Midbrain (tissue), 1 donor: ENCODE data around the gene CILP2.

Experiments used
- DNase-seq: peaks from one replicate; lab custom pipeline; 2025; lab: John Stamatoyannopoulos, UW

The CILP2 gene

GRCh38 chr19:19544954-19545591 lies 7.0 kb downstream of the CILP2 start:
- DNase-seq = no peak

- no peak for DNase-seq
These were observed 7.6 kb downstream of the CILP2 start for GRCh38 chr19:19545707-19546106.

- DNase-seq = no peak
These were observed 8.7 kb downstream of the CILP2 start for GRCh38 chr19:19546751-19547162.

- DNase-seq = no peak
These were observed 9.7 kb downstream of the CILP2 start for GRCh38 chr19:19547674-19548336.

- DNase-seq = no peak
These were observed 11.1 kb downstream of the CILP2 start for GRCh38 chr19:19548915-19549759.

- no peak for DNase-seq
These were observed 11.9 kb downstream of the CILP2 start for GRCh38 chr19:19549804-19550464.

- no peak for DNase-seq
These were observed 12.4 kb downstream of the CILP2 start for GRCh38 chr19:19550485-19550929.

- DNase-seq = no peak
These were observed 13.1 kb downstream of the CILP2 start for GRCh38 chr19:19550972-19551852.

GRCh38 chr19:19551853-19552192 lies 13.8 kb downstream of the CILP2 start:
- DNase-seq = no peak

- DNase-seq = no peak
These were observed 14.7 kb downstream of the CILP2 start for GRCh38 chr19:19552798-19553197.

- no peak for DNase-seq
These were observed 15.6 kb downstream of the CILP2 start for GRCh38 chr19:19553670-19554069.

- no peak for DNase-seq
These were observed 16.3 kb downstream of the CILP2 start for GRCh38 chr19:19554074-19555023.

GRCh38 chr19:19558055-19558454 lies 20.0 kb downstream of the CILP2 start:
- no peak for DNase-seq

GRCh38 chr19:19558636-19559035 lies 20.6 kb downstream of the CILP2 start:
- DNase-seq = no peak

GRCh38 chr19:19559931-19560330 lies 21.9 kb downstream of the CILP2 start:
- no peak for DNase-seq

GRCh38 chr19:19561946-19562664 lies 24.0 kb downstream of the CILP2 start:
- no peak for DNase-seq

- DNase-seq = no peak
These were observed 24.7 kb downstream of the CILP2 start for GRCh38 chr19:19562665-19563347.

GRCh38 chr19:19563348-19563848 lies 25.3 kb downstream of the CILP2 start:
- DNase-seq = no peak

GRCh38 chr19:19566306-19566705 lies 28.2 kb downstream of the CILP2 start:
- no peak for DNase-seq
